ENCODE data around the gene SLC4A4. TPM values are rescaled to one million over a fixed set of nuclear protein-coding genes. Genes with fewer than 3 reads are reported as not detected.

Gene SLC4A4
- total and polyA plus RNA-seq, 2 of the 13 experiments (the other 11 are each of a cell fraction or from before 2014, with no cell fraction given), result 0.01 TPM; not detected in 1

DNA sequence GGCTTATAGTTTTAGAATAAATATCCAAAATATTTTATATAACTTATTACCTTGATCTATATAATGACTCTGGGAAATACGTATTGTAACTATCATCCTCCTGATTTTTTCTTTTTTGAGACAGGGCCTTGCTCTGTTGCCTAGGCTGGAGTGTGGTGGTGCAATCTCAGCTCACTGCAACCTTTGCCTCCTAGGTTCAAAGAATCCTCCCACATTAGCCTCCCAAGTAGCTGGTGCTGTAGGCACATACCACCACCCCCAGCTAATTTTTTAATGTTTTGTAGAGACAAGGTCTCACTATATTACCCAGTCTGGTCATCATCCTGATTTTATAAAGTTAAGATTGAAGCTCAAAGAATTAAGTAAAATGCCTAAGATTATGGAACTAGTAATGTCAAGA, 193.6 kb downstream of the SLC4A4 start:
- H3K4me1 ChIP-seq (ENCODE audit: insufficient read depth, low read length), result no peaks in the 10 kb centered on the region
- no peak overlapping the region for H3K4me3 ChIP-seq (replicated peaks in 1 of 3; ENCODE audit: insufficient read depth in 1 of 3, low read depth in 2 of 3, low read length in 3 of 3)
- in situ Hi-C loops (cut with HindIII; ENCODE audit: extremely low pct_ligation_motif_present, low pct_unique_long_range_greater_than_20kb), result no loop called here
- TF ChIP-seq SPEN (CRISPR knock-in tag; IDR thresholded peaks at IDR 0.05; ENCODE audit: low read depth), result no peak
- no peak for TF ChIP-seq TAF1 (CRISPR knock-in tag; IDR thresholded peaks at IDR 0.05)
- TF ChIP-seq RFX3 (CRISPR knock-in tag; IDR thresholded peaks at IDR 0.05), result no peak
- no peak for TF ChIP-seq ZNF292 (CRISPR knock-in tag; IDR thresholded peaks at IDR 0.05; ENCODE audit: borderline replicate concordance, low read depth)
- TF ChIP-seq ZNF124 (CRISPR knock-in tag; IDR thresholded peaks at IDR 0.05), result no peak
- no peaks in the 10 kb centered on the region for H3K27me3 ChIP-seq (ENCODE audit: control insufficient read depth in 1 of 2, insufficient read depth in 2 of 2, low read length in 2 of 2)
- FAIRE-seq (no peak), DNase-seq (ENCODE audit: low spot score) (no peak), ATAC-seq (no peak)
- no peaks in the 10 kb centered on the region for H4K20me1 ChIP-seq (ENCODE audit: insufficient read depth, low read length)
- H3K9me3 ChIP-seq (ENCODE audit: low read length), result no peaks in the 10 kb centered on the region
- no peaks in the 10 kb centered on the region for H3K79me2 ChIP-seq (ENCODE audit: insufficient read depth, low read length)
- BruUV-seq (replicated peaks), result no TSS peak
- H3K4me2 ChIP-seq (ENCODE audit: low read depth, low read length), result no peak overlapping the region
- no peak overlapping the region for H2AFZ ChIP-seq (ENCODE audit: low read length)
- H3K9ac ChIP-seq (ENCODE audit: insufficient read depth, low read depth, low read length), result no peak overlapping the region
- ChIA-PET POLR2A (no interaction called here), CTCF (ENCODE audit: low intra/inter-chr PET ratio, low total read pairs) (no interaction called here)
- intact Hi-C loops (cut with micrococcal nuclease; ENCODE audit: unreplicated experiment), result no loop called here
- H3K27ac ChIP-seq (ENCODE audit: extremely low read length, insufficient read depth, low read length), result no peak overlapping the region
- 6% methylated on average over 1 of the region's 1 CpG for WGBS (ENCODE audit: low lambda C conversion rate)
- no peaks in the 10 kb centered on the region for H3K36me3 ChIP-seq (replicated peaks in 1 of 2; ENCODE audit: control insufficient read depth in 1 of 2, insufficient read depth in 2 of 2, low read length in 2 of 2)

DNA sequence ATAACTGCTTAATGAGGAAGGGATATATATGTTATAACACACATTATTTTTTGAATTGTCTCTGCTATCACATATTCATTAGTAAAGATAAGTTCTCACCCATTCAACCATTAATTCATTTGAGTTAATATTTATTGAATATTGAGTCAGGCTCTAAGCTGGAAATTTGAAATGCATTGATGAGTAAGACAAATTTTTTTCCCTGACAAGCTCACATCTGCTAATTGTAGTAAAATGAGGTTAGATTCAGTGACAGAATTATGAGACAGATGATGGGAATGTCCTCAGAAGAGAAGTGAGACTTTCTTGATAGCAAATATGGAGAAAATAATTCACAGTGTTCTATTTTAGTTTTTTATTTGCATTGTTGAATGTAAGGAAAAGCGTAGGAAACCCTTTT, 194.3 kb downstream of the SLC4A4 start:
- intact Hi-C loops (cut with micrococcal nuclease; ENCODE audit: unreplicated experiment), result no loop called here
- ChIA-PET CTCF (ENCODE audit: low intra/inter-chr PET ratio, low total read pairs) (no interaction called here), POLR2A (no interaction called here)
- no peak overlapping the region for H3K4me2 ChIP-seq (ENCODE audit: low read depth, low read length)
- H3K4me3 ChIP-seq (replicated peaks in 1 of 3; ENCODE audit: insufficient read depth in 1 of 3, low read depth in 2 of 3, low read length in 3 of 3), result no peak overlapping the region
- WGBS (ENCODE audit: low lambda C conversion rate), result 30% methylated on average over 1 of the region's 1 CpG
- no TSS peak for BruUV-seq (replicated peaks)
- in situ Hi-C loops (cut with HindIII; ENCODE audit: extremely low pct_ligation_motif_present, low pct_unique_long_range_greater_than_20kb), result no loop called here
- no peaks in the 10 kb centered on the region for H3K4me1 ChIP-seq (ENCODE audit: insufficient read depth, low read length)
- ATAC-seq (no peak), DNase-seq (ENCODE audit: low spot score) (no peak), FAIRE-seq (no peak)
- H4K20me1 ChIP-seq (ENCODE audit: insufficient read depth, low read length), result no peaks in the 10 kb centered on the region
- no peak overlapping the region for H2AFZ ChIP-seq (ENCODE audit: low read length)
- no peaks in the 10 kb centered on the region for H3K9me3 ChIP-seq (ENCODE audit: low read length)
- H3K27ac ChIP-seq (ENCODE audit: extremely low read length, insufficient read depth, low read length), result no peak overlapping the region
- H3K36me3 ChIP-seq (replicated peaks in 1 of 2; ENCODE audit: control insufficient read depth in 1 of 2, insufficient read depth in 2 of 2, low read length in 2 of 2), result no peaks in the 10 kb centered on the region
- H3K9ac ChIP-seq (ENCODE audit: insufficient read depth, low read depth, low read length), result no peak overlapping the region
- H3K27me3 ChIP-seq (ENCODE audit: control insufficient read depth in 1 of 2, insufficient read depth in 2 of 2, low read length in 2 of 2), result no peaks in the 10 kb centered on the region
- H3K79me2 ChIP-seq (ENCODE audit: insufficient read depth, low read length), result no peaks in the 10 kb centered on the region
- TF ChIP-seq, protein P1, sequence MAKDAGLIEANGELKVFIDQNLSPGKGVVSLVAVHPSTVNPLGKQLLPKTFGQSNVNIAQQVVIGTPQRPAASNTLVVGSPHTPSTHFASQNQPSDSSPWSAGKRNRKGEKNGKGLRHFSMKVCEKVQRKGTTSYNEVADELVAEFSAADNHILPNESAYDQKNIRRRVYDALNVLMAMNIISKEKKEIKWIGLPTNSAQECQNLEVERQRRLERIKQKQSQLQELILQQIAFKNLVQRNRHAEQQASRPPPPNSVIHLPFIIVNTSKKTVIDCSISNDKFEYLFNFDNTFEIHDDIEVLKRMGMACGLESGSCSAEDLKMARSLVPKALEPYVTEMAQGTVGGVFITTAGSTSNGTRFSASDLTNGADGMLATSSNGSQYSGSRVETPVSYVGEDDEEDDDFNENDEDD (CRISPR knock-in tag; IDR thresholded peaks at IDR 0.05; ENCODE audit: borderline replicate concordance), result no peak
- TF ChIP-seq, protein P2, sequence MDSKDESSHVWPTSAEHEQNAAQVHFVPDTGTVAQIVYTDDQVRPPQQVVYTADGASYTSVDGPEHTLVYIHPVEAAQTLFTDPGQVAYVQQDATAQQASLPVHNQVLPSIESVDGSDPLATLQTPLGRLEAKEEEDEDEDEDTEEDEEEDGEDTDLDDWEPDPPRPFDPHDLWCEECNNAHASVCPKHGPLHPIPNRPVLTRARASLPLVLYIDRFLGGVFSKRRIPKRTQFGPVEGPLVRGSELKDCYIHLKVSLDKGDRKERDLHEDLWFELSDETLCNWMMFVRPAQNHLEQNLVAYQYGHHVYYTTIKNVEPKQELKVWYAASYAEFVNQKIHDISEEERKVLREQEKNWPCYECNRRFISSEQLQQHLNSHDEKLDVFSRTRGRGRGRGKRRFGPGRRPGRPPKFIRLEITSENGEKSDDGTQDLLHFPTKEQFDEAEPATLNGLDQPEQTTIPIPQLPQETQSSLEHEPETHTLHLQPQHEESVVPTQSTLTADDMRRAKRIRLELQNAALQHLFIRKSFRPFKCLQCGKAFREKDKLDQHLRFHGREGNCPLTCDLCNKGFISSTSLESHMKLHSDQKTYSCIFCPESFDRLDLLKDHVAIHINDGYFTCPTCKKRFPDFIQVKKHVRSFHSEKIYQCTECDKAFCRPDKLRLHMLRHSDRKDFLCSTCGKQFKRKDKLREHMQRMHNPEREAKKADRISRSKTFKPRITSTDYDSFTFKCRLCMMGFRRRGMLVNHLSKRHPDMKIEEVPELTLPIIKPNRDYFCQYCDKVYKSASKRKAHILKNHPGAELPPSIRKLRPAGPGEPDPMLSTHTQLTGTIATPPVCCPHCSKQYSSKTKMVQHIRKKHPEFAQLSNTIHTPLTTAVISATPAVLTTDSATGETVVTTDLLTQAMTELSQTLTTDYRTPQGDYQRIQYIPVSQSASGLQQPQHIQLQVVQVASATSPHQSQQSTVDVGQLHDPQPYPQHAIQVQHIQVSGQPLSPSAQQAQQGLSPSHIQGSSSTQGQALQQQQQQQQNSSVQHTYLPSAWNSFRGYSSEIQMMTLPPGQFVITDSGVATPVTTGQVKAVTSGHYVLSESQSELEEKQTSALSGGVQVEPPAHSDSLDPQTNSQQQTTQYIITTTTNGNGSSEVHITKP (CRISPR knock-in tag; IDR thresholded peaks at IDR 0.05; ENCODE audit: low read depth), result no peak
- TF ChIP-seq NCOR1 (IDR thresholded peaks at IDR 0.05; ENCODE audit: borderline replicate concordance, low read length), result no peak
- no peak for TF ChIP-seq NCOA2 (CRISPR knock-in tag; IDR thresholded peaks at IDR 0.05)
- TF ChIP-seq ZNF446 (CRISPR knock-in tag; IDR thresholded peaks at IDR 0.05), result no peak
- TF ChIP-seq, protein P3, sequence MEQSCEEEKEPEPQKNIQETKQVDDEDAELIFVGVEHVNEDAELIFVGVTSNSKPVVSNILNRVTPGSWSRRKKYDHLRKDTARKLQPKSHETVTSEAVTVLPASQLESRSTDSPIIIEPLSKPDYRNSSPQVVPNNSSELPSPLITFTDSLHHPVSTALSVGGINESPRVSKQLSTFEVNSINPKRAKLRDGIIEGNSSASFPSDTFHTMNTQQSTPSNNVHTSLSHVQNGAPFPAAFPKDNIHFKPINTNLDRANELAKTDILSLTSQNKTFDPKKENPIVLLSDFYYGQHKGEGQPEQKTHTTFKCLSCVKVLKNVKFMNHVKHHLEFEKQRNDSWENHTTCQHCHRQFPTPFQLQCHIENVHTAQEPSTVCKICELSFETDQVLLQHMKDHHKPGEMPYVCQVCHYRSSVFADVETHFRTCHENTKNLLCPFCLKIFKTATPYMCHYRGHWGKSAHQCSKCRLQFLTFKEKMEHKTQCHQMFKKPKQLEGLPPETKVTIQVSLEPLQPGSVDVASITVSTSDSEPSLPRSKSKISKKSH (CRISPR knock-in tag; IDR thresholded peaks at IDR 0.05; ENCODE audit: borderline replicate concordance), result no peak
- TF ChIP-seq ZFY (CRISPR knock-in tag; IDR thresholded peaks at IDR 0.05), result no peak

Measured in HepG2 (cell line).